Measurements from ENCODE around the gene FBN1.

The FBN1 gene

DNA sequence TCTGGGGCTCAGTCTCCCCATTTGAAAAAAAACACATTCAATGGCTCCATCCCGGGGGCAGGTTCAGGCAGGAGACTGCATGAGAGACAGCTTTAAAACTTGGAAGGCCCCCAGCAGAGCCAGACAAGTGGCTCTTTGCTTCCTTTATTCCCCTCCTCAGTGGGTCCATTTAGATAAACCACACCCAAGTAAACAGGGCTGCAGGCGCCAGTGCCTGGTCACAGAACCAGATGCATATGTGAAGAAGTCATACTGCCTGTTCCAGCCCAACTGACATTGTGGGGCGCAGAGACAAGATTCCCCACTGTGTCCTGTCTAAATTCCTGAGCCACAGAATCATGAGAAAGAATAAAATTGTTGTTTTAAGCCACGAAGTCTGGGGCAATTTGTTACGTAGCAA, 9.0 kb downstream of the FBN1 start:
- Mint-ChIP-seq H3K4me1 (peaks cover 32% of the 10 kb centered on the region), H3K27ac (no peak overlapping the region), H3K27me3 (ENCODE audit: low read depth, poor library complexity) (peaks cover 2% of the 10 kb centered on the region), H3K36me3 (ENCODE audit: low read depth) (no peaks in the 10 kb centered on the region), H3K9me3 (no peaks in the 10 kb centered on the region), H3K4me3 (no peak overlapping the region)
- no peak for DNase-seq
- no peak for TF ChIP-seq CTCF (IDR thresholded peaks at IDR 0.05)

GRCh38 chr15:48634893-48635292, 10.6 kb downstream of the FBN1 start:
- H3K4me1 Mint-ChIP-seq: peaks cover 26% of the 10 kb centered on the region
- no peak overlapping the region for H3K4me3 Mint-ChIP-seq
- H3K36me3 Mint-ChIP-seq (ENCODE audit: low read depth): no peaks in the 10 kb centered on the region
- TF ChIP-seq CTCF (IDR thresholded peaks at IDR 0.05): no peak
- no peak overlapping the region for H3K27ac Mint-ChIP-seq
- peaks cover 3% of the 10 kb centered on the region for H3K27me3 Mint-ChIP-seq (ENCODE audit: low read depth, poor library complexity)
- DNase-seq: no peak
- no peaks in the 10 kb centered on the region for H3K9me3 Mint-ChIP-seq

- H3K4me3 Mint-ChIP-seq: no peak overlapping the region
- H3K27ac Mint-ChIP-seq: no peak overlapping the region
- H3K36me3 Mint-ChIP-seq (ENCODE audit: low read depth): no peaks in the 10 kb centered on the region
- H3K4me1 Mint-ChIP-seq: peaks cover 26% of the 10 kb centered on the region
- no peak for DNase-seq
- TF ChIP-seq CTCF (IDR thresholded peaks at IDR 0.05): no peak
- H3K9me3 Mint-ChIP-seq: no peaks in the 10 kb centered on the region
- peaks cover 3% of the 10 kb centered on the region for H3K27me3 Mint-ChIP-seq (ENCODE audit: low read depth, poor library complexity)
Measured at GRCh38 chr15:48634096-48634495, 11.4 kb downstream of the FBN1 start.

GRCh38 chr15:48632651-48633050, 12.9 kb downstream of the FBN1 start:
- H3K9me3 Mint-ChIP-seq: no peaks in the 10 kb centered on the region
- TF ChIP-seq CTCF (IDR thresholded peaks at IDR 0.05): no peak
- H3K4me3 Mint-ChIP-seq: no peak overlapping the region
- no peak overlapping the region for H3K27ac Mint-ChIP-seq
- no peaks in the 10 kb centered on the region for H3K36me3 Mint-ChIP-seq (ENCODE audit: low read depth)
- H3K4me1 Mint-ChIP-seq: peaks cover 26% of the 10 kb centered on the region
- H3K27me3 Mint-ChIP-seq (ENCODE audit: low read depth, poor library complexity): peaks cover 3% of the 10 kb centered on the region
- no peak for DNase-seq

GRCh38 chr15:48631176-48631770, 14.2 kb downstream of the FBN1 start:
- H3K36me3 Mint-ChIP-seq (ENCODE audit: low read depth): no peaks in the 10 kb centered on the region
- H3K27ac Mint-ChIP-seq: no peak overlapping the region
- H3K4me1 Mint-ChIP-seq: peaks cover 26% of the 10 kb centered on the region
- no peak for DNase-seq
- H3K4me3 Mint-ChIP-seq: no peak overlapping the region
- H3K27me3 Mint-ChIP-seq (ENCODE audit: low read depth, poor library complexity): peaks cover 3% of the 10 kb centered on the region
- H3K9me3 Mint-ChIP-seq: no peaks in the 10 kb centered on the region
- TF ChIP-seq CTCF (IDR thresholded peaks at IDR 0.05): no peak

DNA sequence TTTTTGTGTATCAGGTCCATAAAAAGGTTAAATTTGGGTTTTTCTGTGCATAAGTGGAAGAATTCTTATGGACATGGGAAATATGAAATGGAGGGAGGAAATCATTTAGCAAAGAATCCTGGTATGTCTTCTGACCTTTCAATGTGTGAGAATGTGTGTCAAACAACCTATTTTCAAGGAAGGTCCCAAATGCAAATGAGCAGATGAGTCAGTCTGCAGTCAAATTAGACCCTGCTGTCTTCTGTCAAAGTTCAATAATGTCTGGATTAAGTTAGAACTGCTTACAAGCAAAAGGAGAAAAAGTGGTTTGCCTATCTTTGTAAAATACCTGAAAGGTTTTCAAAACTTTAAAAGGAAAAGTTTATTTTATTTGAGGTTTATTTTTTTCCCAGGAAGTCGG, 15.3 kb downstream of the FBN1 start:
- H3K27me3 Mint-ChIP-seq (ENCODE audit: low read depth, poor library complexity): peaks cover 3% of the 10 kb centered on the region
- TF ChIP-seq CTCF (IDR thresholded peaks at IDR 0.05): no peak
- DNase-seq: no peak
- H3K4me1 Mint-ChIP-seq: peaks cover 26% of the 10 kb centered on the region
- no peaks in the 10 kb centered on the region for H3K36me3 Mint-ChIP-seq (ENCODE audit: low read depth)
- no peak overlapping the region for H3K27ac Mint-ChIP-seq
- no peak overlapping the region for H3K4me3 Mint-ChIP-seq
- H3K9me3 Mint-ChIP-seq: no peaks in the 10 kb centered on the region
